H1 (cell line): ENCODE data around the gene NKD2.

Experiments used
- CBX5 ChIP-seq: fragments of 300-800, 300-1000 bp; sonication (generic); IDR thresholded peaks from 2 replicates; pipeline ENCODE4 v1.7.1; 2016; ENCODE audit warnings: antibody characterized with exemption, low read length, low read depth
- EP300 ChIP-seq, 2 experiments: IDR thresholded peaks; 1 replicate in 1 of 2; 2 replicates in 1 of 2; pipeline ENCODE4 v1.6.1; 2011 to 2012; ENCODE audit warnings: low read depth in 2 of 2, low read length in 2 of 2, mild to moderate bottlenecking in 2 of 2, borderline replicate concordance in 1 of 2, inconsistent platforms in 1 of 2, moderate library complexity in 1 of 2
- JUN ChIP-seq: IDR thresholded peaks from 2 replicates; pipeline ENCODE4 v1.6.1; 2011; ENCODE audit warnings: low read depth, mild to moderate bottlenecking, improper control_type of control experiment, low read length
- KDM1A ChIP-seq: fragments of 200-600, 300-600 bp; sonication (generic); IDR thresholded peaks from 2 replicates; pipeline ENCODE4 v1.7.1; 2016; ENCODE audit warnings: mild to moderate bottlenecking, low read length, borderline replicate concordance
- POLR2AphosphoS5 ChIP-seq: IDR thresholded peaks from 2 replicates; pipeline ENCODE4 v1.6.1; 2011; ENCODE audit warnings: low read depth, low read length
- TF ChIP-seq, protein P1 (sequence below), 3 experiments: IDR thresholded peaks; 1 replicate in 2 of 3; 2 replicates in 1 of 3; pipeline versions ENCODE4 v1.5.1 to v1.6.1; 2011; ENCODE audit warnings: low read length in 3 of 3, mild to moderate bottlenecking in 3 of 3, inconsistent platforms in 2 of 3, low read depth in 1 of 3, moderate library complexity in 1 of 3; ENCODE audit not compliant: insufficient read depth in 1 of 3; ENCODE audit errors: control extremely low read depth in 1 of 3

DNA sequence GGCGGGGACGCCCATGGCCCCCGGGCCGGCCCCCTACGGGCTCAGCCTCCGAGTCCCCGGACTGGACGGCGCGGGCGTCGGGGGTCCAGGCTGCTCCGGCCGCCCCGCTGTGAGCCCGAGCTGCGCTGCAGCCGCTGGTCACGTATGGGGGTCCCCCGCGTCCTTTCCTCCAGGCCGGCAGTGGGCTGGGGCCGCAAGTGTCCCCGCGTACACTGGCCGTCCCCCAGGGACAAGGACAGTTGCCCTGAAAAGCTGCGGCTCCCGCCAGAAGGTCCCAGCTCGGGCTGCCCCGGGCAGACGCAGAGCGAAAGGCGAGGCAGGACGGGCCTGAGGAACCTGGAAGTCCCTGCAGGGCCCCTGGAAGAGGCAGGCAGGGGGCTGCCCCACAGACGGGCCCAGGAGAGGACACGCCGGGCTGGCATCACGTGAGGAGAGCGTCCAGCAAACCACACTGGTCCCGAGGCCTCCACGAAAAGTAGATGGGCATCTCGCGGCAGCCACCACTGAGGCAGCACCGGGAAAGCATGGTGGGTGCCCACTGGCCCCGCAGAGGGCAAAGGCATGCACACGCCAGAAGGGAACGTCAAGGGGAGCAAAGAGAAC, 3.3 kb upstream of the NKD2 start:
- TF ChIP-seq KDM1A (no peak), EP300 (IDR thresholded peaks at IDR 0.05; ENCODE audit: borderline replicate concordance in 1 of 2, low read depth in 2 of 2, low read length in 2 of 2) (no peak), POLR2AphosphoS5 (no peak), CBX5 (no peak), JUN (no peak)
- TF ChIP-seq, protein P1, sequence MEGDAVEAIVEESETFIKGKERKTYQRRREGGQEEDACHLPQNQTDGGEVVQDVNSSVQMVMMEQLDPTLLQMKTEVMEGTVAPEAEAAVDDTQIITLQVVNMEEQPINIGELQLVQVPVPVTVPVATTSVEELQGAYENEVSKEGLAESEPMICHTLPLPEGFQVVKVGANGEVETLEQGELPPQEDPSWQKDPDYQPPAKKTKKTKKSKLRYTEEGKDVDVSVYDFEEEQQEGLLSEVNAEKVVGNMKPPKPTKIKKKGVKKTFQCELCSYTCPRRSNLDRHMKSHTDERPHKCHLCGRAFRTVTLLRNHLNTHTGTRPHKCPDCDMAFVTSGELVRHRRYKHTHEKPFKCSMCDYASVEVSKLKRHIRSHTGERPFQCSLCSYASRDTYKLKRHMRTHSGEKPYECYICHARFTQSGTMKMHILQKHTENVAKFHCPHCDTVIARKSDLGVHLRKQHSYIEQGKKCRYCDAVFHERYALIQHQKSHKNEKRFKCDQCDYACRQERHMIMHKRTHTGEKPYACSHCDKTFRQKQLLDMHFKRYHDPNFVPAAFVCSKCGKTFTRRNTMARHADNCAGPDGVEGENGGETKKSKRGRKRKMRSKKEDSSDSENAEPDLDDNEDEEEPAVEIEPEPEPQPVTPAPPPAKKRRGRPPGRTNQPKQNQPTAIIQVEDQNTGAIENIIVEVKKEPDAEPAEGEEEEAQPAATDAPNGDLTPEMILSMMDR (IDR thresholded peaks at IDR 0.05; ENCODE audit: control extremely low read depth in 1 of 3, insufficient read depth in 1 of 3, low read depth in 1 of 3, low read length in 3 of 3), result no peak
